Stimulated activated CD8-positive, alpha-beta memory T cell treated with anti-CD3 and anti-CD28 coated beads, Interleukin-4, amount 100 ng/mL, for 24 hours (primary cell): ENCODE measurements around the gene GALNT10.

Experiments
- DNase-seq: peaks from one replicate; pipeline ENCODE4 v3.0.0-alpha.2; 2020; ENCODE audit warnings: low read depth

GALNT10 gene

GRCh38 chr5:154405078-154405792, 214.7 kb downstream of the GALNT10 start:
- DNase-seq, result peak; percentile 61

- no peak for DNase-seq
These were observed 215.7 kb downstream of the GALNT10 start for GRCh38 chr5:154406231-154406630.

- DNase-seq, result no peak
These were observed 216.3 kb downstream of the GALNT10 start for GRCh38 chr5:154406826-154407225.

- no peak for DNase-seq
These were observed 218.3 kb downstream of the GALNT10 start for GRCh38 chr5:154408811-154409210.

- DNase-seq, result no peak
These were observed 218.8 kb downstream of the GALNT10 start for GRCh38 chr5:154409230-154409840.

GRCh38 chr5:154410008-154410407, 219.5 kb downstream of the GALNT10 start:
- no peak for DNase-seq

- no peak for DNase-seq
These were observed 220.3 kb downstream of the GALNT10 start for GRCh38 chr5:154410786-154411185.

GRCh38 chr5:154411338-154411737, 220.8 kb downstream of the GALNT10 start:
- no peak for DNase-seq

GRCh38 chr5:154412316-154412715, 221.8 kb downstream of the GALNT10 start:
- DNase-seq, result no peak

- DNase-seq, result no peak
These were observed 222.4 kb downstream of the GALNT10 start for GRCh38 chr5:154412925-154413324.

- DNase-seq, result no peak
These were observed 224.6 kb downstream of the GALNT10 start for GRCh38 chr5:154415114-154415513.

- no peak for DNase-seq
These were observed 227.8 kb downstream of the GALNT10 start for GRCh38 chr5:154418344-154418820.

GRCh38 chr5:154419236-154419635, 228.7 kb downstream of the GALNT10 start:
- no peak for DNase-seq

- DNase-seq, result no peak
These were observed 231.3 kb downstream of the GALNT10 start for GRCh38 chr5:154421868-154422267.

GRCh38 chr5:154422298-154422697, 231.8 kb downstream of the GALNT10 start:
- DNase-seq, result no peak

GRCh38 chr5:154428208-154428607, 237.7 kb downstream of the GALNT10 start:
- no peak for DNase-seq

- no peak for DNase-seq
These were observed 238.8 kb downstream of the GALNT10 start for GRCh38 chr5:154429341-154429740.

GRCh38 chr5:154430466-154430865, 239.9 kb downstream of the GALNT10 start:
- DNase-seq, result no peak

GRCh38 chr5:154430961-154431630, 240.6 kb downstream of the GALNT10 start:
- DNase-seq, result no peak

- DNase-seq, result no peak
These were observed 244.7 kb downstream of the GALNT10 start for GRCh38 chr5:154435226-154435625.

- no peak for DNase-seq
These were observed 246.9 kb downstream of the GALNT10 start for GRCh38 chr5:154437281-154437965.

GRCh38 chr5:154440540-154440939, 250.0 kb downstream of the GALNT10 start:
- no peak for DNase-seq

- no peak for DNase-seq
These were observed 252.3 kb downstream of the GALNT10 start for GRCh38 chr5:154442801-154443200.
